Uterus (tissue), 4 donors: ENCODE results near the gene CYP11A1. TPM values are rescaled to one million over a fixed set of nuclear protein-coding genes. Genes with fewer than 3 reads are reported as not detected.
"Not testable (repeated sequence)": the region's sequence is repeated elsewhere in the genome, so short reads cannot be mapped to it uniquely, and the experiment has no call there.

Source experiments
- DNase-seq, 2 donors: peaks; one replicate each; pipeline ENCODE4 v3.0.0-alpha.2; 2019 to 2020
- H3K27ac ChIP-seq, 2 donors: fragments of 200-600 bp; sonication (generic); 1 replicate in 1 of 2; 2 replicates in 1 of 2; pipeline ENCODE4 v1.5.1; 2016 to 2018
- H3K27me3 ChIP-seq, 2 donors: fragments of 200-600 bp; sonication (generic); one replicate each; pipeline ENCODE4 v1.5.1; 2018 to 2019; ENCODE audit warnings: control low read depth in 1 of 2
- H3K36me3 ChIP-seq, 2 donors: fragments of 200-600 bp; sonication (generic); one replicate each; pipeline ENCODE4 v1.5.1; 2019; ENCODE audit warnings: control low read depth in 1 of 2
- H3K4me1 ChIP-seq, 2 donors: fragments of 200-600 bp; sonication (generic); one replicate each; pipeline ENCODE4 v1.5.1; 2018 to 2019; ENCODE audit warnings: control low read depth in 1 of 2
- H3K4me3 ChIP-seq, 2 donors: fragments of 200-600 bp; sonication (generic); 1 replicate in 1 of 2; 2 replicates in 1 of 2; pipeline ENCODE4 v1.5.1; 2018 to 2019; ENCODE audit warnings: mild to moderate bottlenecking in 1 of 2
- H3K9me3 ChIP-seq, 2 donors: fragments of 200-600 bp; sonication (generic); one replicate each; pipeline ENCODE4 v1.5.1; 2019; ENCODE audit warnings: control low read depth in 1 of 2
- POLR2A ChIP-seq, 2 donors: fragments of 450-650 bp; IDR thresholded peaks; one replicate each; pipeline ENCODE4 v1.6.1; 2016; ENCODE audit warnings: antibody characterized with exemption in 2 of 2, mild to moderate bottlenecking in 1 of 2, moderate library complexity in 1 of 2
- intact Hi-C: fragments of 100-400 bp; cut with DNase I; formaldehyde crosslinking; loops from one replicate; pipeline ENCODE4 v1.15.1; 2023; ENCODE audit warnings: low total_unique reads
- total RNA-seq, 4 donors: library from RNA; depleted of rRNA in 3 of 4; stranded (reverse); fragments of >200 nt in 3 of 4; gene quantifications; one replicate each; pipeline versions ENCODE4 v1.1.0 to v1.2.4, GENCODE V29; 2014 to 2023
- TF ChIP-seq, protein P1 (sequence below), 4 experiments: fragments of 200-600 bp in 2 of 4; fragments of 450-650 bp in 2 of 4; sonication (generic) in 2 of 4; IDR thresholded peaks; one replicate each; pipeline ENCODE4 v1.5.1; 2016 to 2019; ENCODE audit warnings: antibody characterized with exemption in 4 of 4, mild to moderate bottlenecking in 2 of 4, moderate library complexity in 1 of 4
- donor health status: DM: yes; HTN: yes; CAD: no.

Gene CYP11A1
- total RNA-seq, 4 donors from 2014 or later, result 1.1 to 2.3 TPM; not detected in 2

GRCh38 chr15:74357514-74357913 is 9.9 kb downstream of the CYP11A1 start:
- H3K27me3 ChIP-seq, intact Hi-C loops, H3K4me3 ChIP-seq, H3K4me1 ChIP-seq, H3K27ac ChIP-seq, H3K36me3 ChIP-seq, H3K9me3 ChIP-seq, DNase-seq: not testable (repeated sequence)

DNA sequence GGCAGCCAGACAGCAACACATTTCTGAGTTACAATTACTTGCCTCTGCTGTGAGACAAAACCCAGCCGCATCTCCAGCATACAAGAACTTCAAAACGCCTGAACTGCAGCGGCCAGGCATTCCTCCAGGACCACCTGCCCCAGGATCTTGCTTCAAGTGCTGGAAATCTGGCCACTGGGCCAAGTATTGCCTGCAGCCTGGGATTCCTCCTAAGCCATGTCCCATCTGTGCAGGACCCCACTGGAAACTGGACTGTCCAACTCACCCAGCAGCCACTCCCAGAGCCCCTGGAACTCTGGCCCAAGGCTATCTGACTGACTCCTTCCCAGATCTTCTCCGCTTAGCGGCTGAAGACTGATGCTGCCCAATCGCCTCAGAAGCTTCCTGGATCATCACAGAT is 11.4 kb downstream of the CYP11A1 start:
- H3K4me1 ChIP-seq, H3K4me3 ChIP-seq, DNase-seq, H3K27me3 ChIP-seq, H3K9me3 ChIP-seq, H3K36me3 ChIP-seq, intact Hi-C loops, H3K27ac ChIP-seq: not testable (repeated sequence)

DNA sequence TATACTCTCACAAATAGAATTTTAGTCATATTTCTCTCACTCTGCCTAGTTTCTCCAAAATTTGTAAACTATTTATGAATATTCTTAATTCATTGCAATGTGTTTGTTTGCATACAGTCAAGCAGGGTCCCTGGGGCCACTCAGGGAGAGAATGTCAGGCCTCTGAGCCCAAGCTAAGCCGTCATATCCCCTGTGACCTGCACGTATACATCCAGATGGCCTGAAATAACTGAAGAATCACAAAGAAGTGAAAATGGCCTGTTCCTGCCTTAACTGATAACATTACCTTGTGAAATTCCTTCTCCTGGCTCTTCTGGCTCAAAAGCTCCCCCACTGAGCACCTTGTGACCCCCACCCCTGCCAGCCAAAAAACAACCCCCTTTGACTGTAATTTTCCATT is 13.5 kb downstream of the CYP11A1 start:
- intact Hi-C loops, result not testable (repeated sequence)

DNA sequence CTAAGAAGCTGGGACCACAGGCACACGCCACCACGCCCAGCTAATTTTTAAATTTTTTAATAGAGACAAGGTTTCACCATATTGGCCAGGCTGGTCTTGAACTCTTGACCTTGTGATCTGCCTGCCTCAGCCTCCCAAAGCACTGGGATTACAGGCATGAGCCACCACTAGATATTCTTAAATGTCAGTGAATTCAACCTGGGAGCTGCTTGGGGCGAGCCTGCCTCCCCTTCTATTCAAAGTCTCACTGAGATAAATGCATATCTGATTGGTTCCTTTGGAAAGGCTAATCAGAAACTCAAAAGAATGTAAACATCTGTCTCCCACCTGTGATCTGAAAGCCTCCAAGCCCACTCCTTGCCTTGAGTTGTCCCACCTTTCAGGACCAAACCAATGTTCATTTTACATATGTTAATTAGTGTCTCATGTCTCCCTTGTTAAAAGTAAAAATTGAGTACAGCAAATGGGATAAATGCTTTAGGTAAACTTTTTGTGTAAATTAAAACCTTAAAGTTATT is 15.0 kb downstream of the CYP11A1 start:
- no peak for TF ChIP-seq POLR2A (IDR thresholded peaks at IDR 0.05)
- TF ChIP-seq, protein P1, sequence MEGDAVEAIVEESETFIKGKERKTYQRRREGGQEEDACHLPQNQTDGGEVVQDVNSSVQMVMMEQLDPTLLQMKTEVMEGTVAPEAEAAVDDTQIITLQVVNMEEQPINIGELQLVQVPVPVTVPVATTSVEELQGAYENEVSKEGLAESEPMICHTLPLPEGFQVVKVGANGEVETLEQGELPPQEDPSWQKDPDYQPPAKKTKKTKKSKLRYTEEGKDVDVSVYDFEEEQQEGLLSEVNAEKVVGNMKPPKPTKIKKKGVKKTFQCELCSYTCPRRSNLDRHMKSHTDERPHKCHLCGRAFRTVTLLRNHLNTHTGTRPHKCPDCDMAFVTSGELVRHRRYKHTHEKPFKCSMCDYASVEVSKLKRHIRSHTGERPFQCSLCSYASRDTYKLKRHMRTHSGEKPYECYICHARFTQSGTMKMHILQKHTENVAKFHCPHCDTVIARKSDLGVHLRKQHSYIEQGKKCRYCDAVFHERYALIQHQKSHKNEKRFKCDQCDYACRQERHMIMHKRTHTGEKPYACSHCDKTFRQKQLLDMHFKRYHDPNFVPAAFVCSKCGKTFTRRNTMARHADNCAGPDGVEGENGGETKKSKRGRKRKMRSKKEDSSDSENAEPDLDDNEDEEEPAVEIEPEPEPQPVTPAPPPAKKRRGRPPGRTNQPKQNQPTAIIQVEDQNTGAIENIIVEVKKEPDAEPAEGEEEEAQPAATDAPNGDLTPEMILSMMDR (IDR thresholded peaks at IDR 0.05), result no peak

More for the DNA sequence above, 13.5 kb downstream of the CYP11A1 start:
- H3K36me3 ChIP-seq, H3K27ac ChIP-seq, H3K4me1 ChIP-seq, H3K27me3 ChIP-seq, H3K9me3 ChIP-seq, DNase-seq, H3K4me3 ChIP-seq: not testable (repeated sequence)

DNA sequence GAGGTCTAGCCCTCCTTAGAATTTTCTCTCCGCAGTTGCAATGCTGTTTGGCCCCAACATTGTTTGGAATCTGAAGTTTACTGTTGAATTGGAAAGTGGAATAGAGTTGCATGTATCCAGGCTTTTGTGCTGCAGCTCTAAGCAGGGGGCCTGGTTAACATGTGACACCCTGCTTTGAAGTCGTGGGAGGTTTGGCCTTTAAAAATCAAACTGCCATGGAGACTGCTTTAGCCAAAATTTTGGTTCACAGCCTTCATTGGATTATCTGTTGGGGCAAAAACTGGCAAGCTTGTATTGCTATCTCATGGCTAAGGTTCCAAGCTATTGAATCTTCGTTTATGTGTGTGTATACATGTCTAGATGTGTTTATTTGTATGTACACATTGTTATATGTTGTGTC is 15.8 kb downstream of the CYP11A1 start:
- Histone ChIP-seq H3K4me1 (no peaks in the 10 kb centered on the region), H3K9me3 (no peaks in the 10 kb centered on the region), H3K36me3 (no peaks in the 10 kb centered on the region), H3K27ac (no peak overlapping the region), H3K27me3 (no peaks in the 10 kb centered on the region), H3K4me3 (no peak overlapping the region)
- intact Hi-C loops, result no loop called here
- TF ChIP-seq, protein P1 (IDR thresholded peaks at IDR 0.05), result no peak
- TF ChIP-seq POLR2A (IDR thresholded peaks at IDR 0.05), result no peak
- DNase-seq, result no peak

More for the DNA sequence above, 15.0 kb downstream of the CYP11A1 start:
- H3K27me3 ChIP-seq, result no peaks in the 10 kb centered on the region
- H3K4me1 ChIP-seq, result no peaks in the 10 kb centered on the region
- no peak overlapping the region for H3K4me3 ChIP-seq
- H3K36me3 ChIP-seq, result no peaks in the 10 kb centered on the region
- no peak for DNase-seq
- no peaks in the 10 kb centered on the region for H3K9me3 ChIP-seq
- intact Hi-C loops, result no loop called here
- H3K27ac ChIP-seq, result no peak overlapping the region

- intact Hi-C loops, result no loop called here
- DNase-seq, result no peak
- H3K27me3 ChIP-seq, result no peaks in the 10 kb centered on the region
- H3K27ac ChIP-seq, result no peak overlapping the region
- no peak for TF ChIP-seq POLR2A (IDR thresholded peaks at IDR 0.05)
- TF ChIP-seq, protein P1 (IDR thresholded peaks at IDR 0.05), result no peak
- no peaks in the 10 kb centered on the region for H3K36me3 ChIP-seq
- no peaks in the 10 kb centered on the region for H3K9me3 ChIP-seq
- no peak overlapping the region for H3K4me3 ChIP-seq
- H3K4me1 ChIP-seq, result no peaks in the 10 kb centered on the region
These were observed 16.9 kb downstream of the CYP11A1 start for GRCh38 chr15:74350295-74351275.
